LHCN-M2 (cell line): Measurements from ENCODE around the gene RAD51B. TPM values are rescaled to one million over a fixed set of nuclear protein-coding genes. Genes with fewer than 3 reads are reported as not detected.
"Not testable (repeated sequence)": the region's sequence is repeated elsewhere in the genome, so short reads cannot be mapped to it uniquely, and the experiment has no call there.

Experiments used
- DNase-seq: peaks from one replicate; pipeline ENCODE4 v3.0.0-alpha.2; 2012; ENCODE audit warnings: low read depth
- total RNA-seq: library from RNA; depleted of rRNA; stranded (reverse); fragments of >200 nt; gene quantifications from 2 replicates; pipeline ENCODE4 v1.2.3, GENCODE V29; 2014

RAD51B gene
- total RNA-seq, 1 experiment from 2014 or later, result 14.5 TPM

- DNase-seq, result no peak
Observed at GRCh38 chr14:67982711-67983608, 163.4 kb downstream of the RAD51B start.

GRCh38 chr14:67984274-67984673 is 164.7 kb downstream of the RAD51B start:
- no peak for DNase-seq

DNA sequence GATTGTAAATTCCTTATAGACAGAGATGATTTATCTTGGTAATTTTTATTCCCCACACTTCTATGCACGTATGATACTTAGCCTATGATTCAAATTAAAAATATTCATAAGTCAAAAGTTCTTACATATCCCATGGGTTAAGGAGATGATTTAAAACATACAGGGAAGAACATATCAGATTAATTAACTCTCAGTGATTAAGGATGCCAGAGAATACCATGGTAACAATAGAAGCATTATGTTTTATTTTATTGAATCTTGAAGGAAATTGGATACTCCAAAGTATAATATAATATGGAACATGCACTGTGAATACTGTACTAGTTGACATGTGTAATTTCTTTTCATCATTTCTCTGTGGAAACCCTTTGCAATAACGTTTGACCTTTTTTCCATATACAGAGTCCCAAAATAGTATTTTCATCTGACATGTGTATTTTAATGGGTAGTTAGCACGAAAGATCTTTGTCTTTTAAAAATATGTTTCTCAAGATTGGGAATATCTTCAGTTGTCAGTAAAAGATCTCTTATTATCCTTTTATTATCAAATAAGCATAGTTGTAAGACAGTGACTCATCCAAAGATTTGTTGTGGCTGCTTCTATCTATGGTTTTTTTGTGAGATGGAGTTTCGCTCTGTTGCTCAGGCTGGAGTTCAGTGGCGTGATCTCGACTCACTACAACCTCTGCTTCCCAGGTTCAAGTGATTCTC is 166.7 kb downstream of the RAD51B start:
- peak; percentile 62 for DNase-seq

DNA sequence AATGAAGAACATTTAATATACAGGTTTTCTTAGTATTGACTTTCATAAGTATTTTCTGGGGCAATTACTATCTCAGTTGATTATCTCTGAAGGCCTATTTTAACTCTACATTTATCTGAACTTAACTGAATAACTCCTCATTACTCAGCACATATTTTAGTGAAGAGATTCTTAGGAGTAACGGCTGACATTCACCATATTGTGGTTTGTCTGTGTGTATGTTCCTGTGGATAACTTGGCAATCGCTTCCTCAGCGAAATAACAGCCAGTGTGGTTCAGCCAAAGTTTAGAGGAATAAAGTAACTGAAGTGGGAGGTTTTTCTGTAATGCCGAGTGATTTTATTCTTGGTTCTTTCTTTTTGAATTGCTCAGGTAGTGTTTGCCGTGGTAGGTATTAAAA is 168.0 kb downstream of the RAD51B start:
- peak; percentile 90 for DNase-seq

DNA sequence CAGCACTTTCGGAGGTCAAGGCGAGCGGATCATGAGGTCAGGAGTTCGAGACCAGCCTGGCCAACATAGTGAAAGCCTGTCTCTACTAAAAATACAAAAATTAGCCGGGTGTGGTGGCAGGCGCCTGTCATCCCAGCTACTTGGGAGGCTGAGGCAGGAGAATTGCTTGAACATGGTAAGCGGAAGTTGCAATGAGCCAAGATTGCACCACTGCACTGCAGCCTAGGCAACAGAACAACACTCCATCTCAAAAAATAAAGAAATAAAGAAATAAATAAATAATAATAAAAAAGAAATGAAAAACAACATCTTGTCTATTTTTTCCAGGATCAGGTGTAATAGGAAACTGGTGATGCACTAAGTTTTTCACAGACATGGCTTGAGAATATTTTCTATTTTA is 168.6 kb downstream of the RAD51B start:
- DNase-seq, result not testable (repeated sequence)

DNA sequence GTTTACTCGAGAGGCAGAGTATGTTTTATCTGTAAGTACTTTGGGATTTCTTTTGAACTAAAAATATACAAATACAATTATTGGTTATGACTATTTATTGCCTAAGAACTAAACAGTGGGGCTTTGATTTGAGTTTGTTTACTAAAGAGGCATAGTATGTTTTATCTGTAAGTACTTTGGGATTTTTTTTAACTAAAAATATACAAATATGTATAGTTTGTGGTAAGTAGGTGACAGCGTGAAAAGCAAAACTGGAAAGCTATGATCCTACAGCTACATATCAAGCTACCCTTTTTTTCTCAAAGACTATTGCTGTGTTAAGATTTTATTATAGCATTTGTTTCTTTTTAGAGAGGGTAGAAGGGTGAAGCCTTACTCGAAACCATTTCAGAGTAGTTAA is 171.0 kb downstream of the RAD51B start:
- DNase-seq, result no peak

GRCh38 chr14:67994531-67994930 is 175.0 kb downstream of the RAD51B start:
- no peak for DNase-seq

DNA sequence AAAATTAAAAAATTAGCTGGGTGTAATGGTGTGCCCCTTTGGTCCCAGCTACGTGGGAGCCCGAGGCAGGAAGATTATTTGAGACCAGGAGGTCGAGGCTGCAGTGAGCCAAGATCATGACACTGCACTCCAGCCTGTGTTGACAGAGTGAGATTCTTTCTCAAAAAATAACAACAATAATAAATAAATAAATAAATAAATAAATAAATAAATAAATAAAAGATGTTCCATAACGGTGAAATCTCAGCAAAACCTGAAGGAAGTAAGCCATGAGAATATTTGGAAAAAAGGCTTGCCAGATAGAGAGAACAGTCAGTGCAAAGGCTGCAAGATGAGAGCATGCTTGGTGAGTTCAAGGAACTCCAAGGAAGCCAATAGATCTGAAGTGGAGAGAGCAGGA is 176.7 kb downstream of the RAD51B start:
- no peak for DNase-seq

GRCh38 chr14:67998834-67999233 is 179.3 kb downstream of the RAD51B start:
- peak; percentile 9 for DNase-seq

DNA sequence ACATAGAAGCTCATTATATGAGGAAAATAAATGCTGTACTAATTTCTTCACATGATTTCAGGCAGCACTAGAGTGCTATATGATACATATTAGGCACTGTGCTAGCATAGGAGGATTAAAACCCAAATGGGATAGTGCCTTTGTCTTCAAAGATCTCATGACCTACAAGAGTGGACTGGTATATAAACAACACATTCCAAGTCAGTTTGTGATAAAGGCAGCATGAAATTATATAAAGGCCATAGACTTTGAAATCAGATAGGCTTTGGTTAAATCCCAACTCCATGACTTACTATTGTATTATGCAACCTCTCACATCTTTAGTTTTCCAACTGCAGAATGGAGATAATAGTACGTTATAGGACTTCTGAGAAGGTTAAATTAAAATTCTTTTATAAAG is 179.7 kb downstream of the RAD51B start:
- peak; percentile 71 for DNase-seq

DNA sequence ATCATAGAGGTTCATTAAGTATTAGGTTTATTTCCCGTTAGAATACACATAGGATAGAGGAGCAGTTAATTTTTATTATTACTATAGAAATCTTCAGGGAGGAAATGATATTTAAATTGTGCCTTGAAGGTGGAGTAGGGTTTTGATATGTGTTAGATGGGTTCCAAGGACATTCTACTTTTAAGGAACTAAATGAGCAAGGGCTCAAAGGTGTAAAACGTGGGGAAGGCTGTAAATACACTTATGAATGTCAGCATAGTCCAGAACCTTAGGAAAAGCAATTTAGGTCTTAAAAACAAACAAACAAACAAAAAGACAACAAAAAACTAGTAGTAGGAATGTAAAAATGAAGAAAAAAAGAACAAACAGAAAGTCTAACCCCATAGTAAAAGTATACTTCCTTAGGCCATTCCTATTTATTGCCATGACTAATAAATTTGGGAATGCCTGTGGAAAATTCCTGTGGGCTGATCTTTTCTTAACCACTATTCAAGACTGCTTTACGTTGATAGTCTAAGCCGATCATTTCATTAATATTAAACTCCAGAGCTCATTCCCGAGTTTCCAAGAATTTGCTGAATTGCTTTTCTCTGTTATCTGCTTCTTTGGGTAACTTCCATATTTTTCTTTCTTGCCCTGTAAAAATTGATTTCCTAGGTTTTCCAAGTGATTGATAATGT is 180.3 kb downstream of the RAD51B start:
- peak; percentile 86 for DNase-seq

DNA sequence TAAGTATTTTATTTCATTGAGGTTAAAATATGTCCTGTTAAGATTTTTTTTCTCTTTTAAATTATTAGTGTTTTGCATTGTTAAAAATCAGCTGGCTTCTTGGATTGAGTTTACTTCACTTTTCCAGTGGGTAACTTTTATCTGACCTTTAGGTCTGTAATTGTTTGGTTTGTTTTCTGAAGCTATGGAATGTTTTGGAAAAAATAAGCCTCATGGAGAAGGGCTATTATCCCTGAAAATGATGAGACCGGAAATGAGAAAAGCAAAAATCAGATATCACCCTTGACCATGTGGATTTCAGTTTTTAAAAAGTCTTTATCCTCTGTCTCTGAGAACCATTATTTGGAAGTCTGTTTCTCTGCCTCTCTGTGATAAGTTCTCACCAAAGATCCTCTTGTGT is 180.9 kb downstream of the RAD51B start:
- peak; percentile 35 for DNase-seq

GRCh38 chr14:68008491-68008890 is 188.9 kb downstream of the RAD51B start:
- no peak for DNase-seq

DNA sequence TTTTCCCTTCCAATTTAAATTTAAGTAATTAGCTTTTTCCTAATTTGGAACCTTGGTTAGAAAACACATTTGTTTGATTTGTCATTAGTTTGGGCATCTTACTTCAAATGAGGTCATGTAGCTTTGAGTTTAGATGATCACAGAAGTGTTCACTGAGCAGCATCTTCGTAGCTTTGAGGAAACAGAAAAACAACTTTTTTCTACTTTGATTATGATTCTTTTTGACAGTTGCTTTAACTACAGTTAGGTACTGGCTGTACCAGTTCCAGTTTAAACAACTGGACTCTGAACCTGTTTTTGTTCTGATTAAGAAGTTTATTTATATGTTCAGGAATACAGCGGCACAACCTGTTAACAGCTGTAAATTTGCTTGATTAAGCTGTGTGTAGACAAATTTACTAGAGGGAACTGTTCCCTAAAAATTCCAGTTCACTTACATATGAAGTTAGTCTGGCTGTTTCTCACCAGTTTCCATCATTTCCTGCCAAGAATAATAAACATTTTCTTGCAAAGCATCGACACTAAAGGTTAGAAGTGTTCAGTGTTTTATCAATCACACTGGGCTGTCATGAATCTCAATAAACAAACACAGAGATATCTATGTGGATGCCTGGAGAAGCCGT is 191.9 kb downstream of the RAD51B start:
- peak; percentile 57 for DNase-seq

DNA sequence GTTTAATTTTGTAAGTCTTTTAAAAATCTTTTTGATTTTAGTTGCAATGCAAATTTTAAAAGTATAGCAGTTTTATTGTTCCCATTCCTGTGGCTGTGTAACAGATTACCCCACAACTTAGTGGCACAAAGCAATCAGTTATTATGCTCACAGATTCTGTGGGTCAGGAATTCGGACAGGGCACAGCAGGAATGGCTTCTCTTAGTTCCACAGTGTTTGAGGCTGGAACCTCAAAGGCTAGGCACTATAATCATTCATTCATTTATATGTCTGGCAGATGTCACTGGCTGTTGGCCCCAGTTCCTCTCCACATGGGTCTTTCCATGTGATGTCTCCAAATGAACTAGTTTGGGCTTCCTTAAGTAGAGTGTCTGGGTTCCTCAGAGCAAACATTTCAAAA is 193.3 kb downstream of the RAD51B start:
- DNase-seq, result no peak

GRCh38 chr14:68013326-68013725 is 193.7 kb downstream of the RAD51B start:
- DNase-seq, result no peak

GRCh38 chr14:68014771-68015170 is 195.2 kb downstream of the RAD51B start:
- no peak for DNase-seq

- DNase-seq, result peak; percentile 55
Observed at GRCh38 chr14:68015356-68016254, 196.0 kb downstream of the RAD51B start.

DNA sequence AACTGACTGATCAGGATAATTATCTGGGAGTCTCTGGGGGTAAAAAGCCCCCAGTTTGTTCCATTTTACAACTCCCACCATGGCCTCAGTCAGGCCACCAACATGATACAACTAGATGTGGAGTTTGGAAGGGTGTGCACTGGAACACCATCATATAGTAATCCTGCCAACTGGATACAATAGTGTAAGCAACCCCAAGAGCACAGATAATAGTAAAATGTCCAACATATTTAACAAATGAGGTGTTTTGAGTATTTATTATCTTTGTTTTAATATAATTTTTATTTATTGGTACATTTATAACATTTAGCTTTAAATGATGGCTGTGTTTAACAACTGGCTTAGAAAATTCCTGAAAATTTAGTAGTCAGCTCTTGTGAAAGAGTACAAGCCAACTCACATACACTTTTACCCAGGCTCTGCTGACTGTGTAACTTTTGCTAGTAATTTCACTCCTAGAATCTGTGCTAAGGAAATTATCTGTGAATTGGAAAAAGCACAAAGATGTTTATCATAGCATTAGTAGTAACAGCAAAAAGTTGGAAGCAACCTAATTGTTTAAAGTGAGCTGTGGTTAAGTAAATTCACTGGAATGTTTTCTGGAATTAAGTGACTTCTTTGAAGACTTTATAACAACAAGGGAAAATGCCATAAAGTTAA is 196.8 kb downstream of the RAD51B start:
- DNase-seq, result peak; percentile 47

GRCh38 chr14:68018598-68018997 is 199.0 kb downstream of the RAD51B start:
- peak; percentile 43 for DNase-seq
